Stomach (tissue), 4 donors: ENCODE results near the gene NUMB.
A peak's percentile ranks its signal among the peaks of the same experiment; 100 is the strongest.

ENCODE experiments used
- CTCF ChIP-seq, 7 experiments: fragments of 450-650 bp in 4 of 7; fragments of 200-600 bp in 3 of 7; sonication (generic) in 3 of 7; IDR thresholded peaks; one replicate each; pipeline ENCODE4 v1.5.1; 2016 to 2019; ENCODE audit warnings: antibody characterized with exemption in 7 of 7, control low read depth in 2 of 7, mild to moderate bottlenecking in 1 of 7
- POLR2A ChIP-seq, 4 donors: fragments of 450-650 bp; IDR thresholded peaks; one replicate each; pipeline ENCODE4 v1.6.1; 2016; ENCODE audit warnings: antibody characterized with exemption in 4 of 4, control low read depth in 2 of 4, mild to moderate bottlenecking in 1 of 4, moderate library complexity in 1 of 4
- POLR2AphosphoS5 ChIP-seq, 3 donors: sonication (generic); formaldehyde crosslinking; IDR thresholded peaks; one replicate each; pipeline ENCODE4 v1.6.1; 2016; ENCODE audit warnings: antibody characterized with exemption in 3 of 3

- TF ChIP-seq POLR2AphosphoS5 (IDR thresholded peaks at IDR 0.05) = peak in 1 of 3 donors; percentile 20
- no peak for TF ChIP-seq CTCF (IDR thresholded peaks at IDR 0.05)
- no peak for TF ChIP-seq POLR2A (IDR thresholded peaks at IDR 0.05)
Measured at GRCh38 chr14:73238424-73238852, 219.9 kb downstream of the NUMB start.
